A549 (cell line): ENCODE data around the gene KLHL6. TPM values are rescaled to one million over a fixed set of nuclear protein-coding genes. Genes with fewer than 3 reads are reported as not detected.

ENCODE experiments used
- ATAC-seq, 2 experiments: fragments of 200-7000 bp in 1 of 2; fragments of >200 bp in 1 of 2; cut with Nextera tagmentation in 1 of 2; cut with Tn5 transposase in 1 of 2; 3 replicates each; pipeline versions ENCODE4 v1.8.0 to v1.9.1; 2018 to 2020; ENCODE audit warnings: mild to moderate bottlenecking in 1 of 2, moderate library complexity in 1 of 2
- CTCF ChIA-PET: fragments of 300-600 bp; sonication (Branson Sonifier 250); formaldehyde crosslinking; extraction: SDS; loops from one replicate; lab custom pipeline; 2021; ENCODE audit warnings: antibody characterized with exemption, inconsistent platforms; lab: Yijun Ruan, JAX
- POLR2A ChIA-PET: fragments of 350-600 bp; formaldehyde crosslinking; extraction: SDS; loops from one replicate; lab custom pipeline; 2021; ENCODE audit warnings: antibody characterized with exemption, inconsistent platforms; lab: Yijun Ruan, JAX
- DNase-seq, 2 experiments: peaks; one replicate each; pipeline versions ENCODE4 v3.0.0 to v3.0.0-alpha.2; 2011 to 2016; ENCODE audit warnings: low read depth in 1 of 2, low spot score in 1 of 2
- FAIRE-seq: peaks from 2 replicates; lab custom pipeline; 2011; peaks lifted over from hg19 to GRCh38; lab: Jason Lieb, UNC
- H3K27ac ChIP-seq, 2 experiments: fragments of >200 bp; sonication (Bioruptor Twin); formaldehyde crosslinking; 3 replicates each; pipeline ENCODE4 v1.5.1; 2016 to 2017
- H3K4me1 ChIP-seq: fragments of >200 bp; sonication (Bioruptor Twin); formaldehyde crosslinking; 3 replicates; pipeline ENCODE4 v1.6.1; 2016
- H3K4me2 ChIP-seq: fragments of >200 bp; sonication (Bioruptor Twin); formaldehyde crosslinking; 3 replicates; pipeline ENCODE4 v1.6.1; 2016
- H3K4me3 ChIP-seq: fragments of >200 bp; sonication (Bioruptor Twin); formaldehyde crosslinking; 3 replicates; pipeline ENCODE4 v1.5.1; 2016
- H3K9me3 ChIP-seq: fragments of >200 bp; sonication (Bioruptor Twin); formaldehyde crosslinking; 3 replicates; pipeline ENCODE4 v1.6.1; 2016
- ATOH8 ChIP-seq: fragments of 250-450 bp; sonication (Bioruptor Pico); IDR thresholded peaks from 2 replicates; pipeline ENCODE4 v1.5.0; 2020; ENCODE audit warnings: low read depth, mild to moderate bottlenecking, moderate library complexity
- CBX2 ChIP-seq: fragments of 200-600 bp; sonication (generic); IDR thresholded peaks from 2 replicates; pipeline ENCODE4 v1.6.1; 2016; ENCODE audit warnings: low read depth, mild to moderate bottlenecking, borderline replicate concordance
- CBX8 ChIP-seq: fragments of 200-600 bp; sonication (generic); IDR thresholded peaks from 2 replicates; pipeline ENCODE4 v1.6.1; 2016
- CHD4 ChIP-seq: fragments of 200-600 bp; sonication (generic); IDR thresholded peaks from 2 replicates; pipeline ENCODE4 v1.6.1; 2016; ENCODE audit warnings: antibody characterized with exemption, mild to moderate bottlenecking, borderline replicate concordance
- EHMT2 ChIP-seq: fragments of 200-600 bp; sonication (generic); IDR thresholded peaks from 2 replicates; pipeline ENCODE4 v1.6.1; 2016; ENCODE audit warnings: antibody characterized with exemption, low read depth, mild to moderate bottlenecking, moderate library complexity
- FOSL2 ChIP-seq, 2 experiments: fragments of 450-650 bp in 1 of 2; fragments of >200 bp in 1 of 2; sonication (Bioruptor Twin) in 1 of 2; formaldehyde crosslinking; IDR thresholded peaks; 2 replicates each; pipeline versions ENCODE4 v1.5.0 to v1.6.1; 2016 to 2020; ENCODE audit warnings: mild to moderate bottlenecking in 1 of 2, moderate library complexity in 1 of 2
- HOXB5 ChIP-seq: fragments of 250-450 bp; sonication (Bioruptor Pico); IDR thresholded peaks from 2 replicates; pipeline ENCODE4 v1.5.0; 2020; ENCODE audit warnings: mild to moderate bottlenecking, moderate library complexity
- JUN ChIP-seq, 2 experiments: fragments of >200 bp; sonication (Bioruptor Twin); formaldehyde crosslinking; IDR thresholded peaks; 2 replicates in 1 of 2; 3 replicates in 1 of 2; pipeline ENCODE4 v1.6.1; 2016 to 2017
- MAFK ChIP-seq: fragments of 450-650 bp; IDR thresholded peaks from 2 replicates; pipeline ENCODE4 v1.6.1; 2014; ENCODE audit not compliant: partially characterized antibody
- NPAS2 ChIP-seq: fragments of 250-450 bp; sonication (Bioruptor Pico); IDR thresholded peaks from 2 replicates; pipeline ENCODE4 v1.8.0; 2022; ENCODE audit warnings: mild to moderate bottlenecking, moderate library complexity, borderline replicate concordance
- NR3C1 ChIP-seq: fragments of >200 bp; sonication (Bioruptor Twin); formaldehyde crosslinking; IDR thresholded peaks from 3 replicates; pipeline ENCODE4 v1.6.1; 2017
- PBX3 ChIP-seq: IDR thresholded peaks from 2 replicates; pipeline ENCODE4 v1.6.1; 2012
- PHF8 ChIP-seq: fragments of 200-600 bp; sonication (generic); IDR thresholded peaks from 2 replicates; pipeline ENCODE4 v1.6.1; 2016; ENCODE audit warnings: low read depth, mild to moderate bottlenecking, antibody characterized with exemption, moderate library complexity, borderline replicate concordance
- POLR2AphosphoS2 ChIP-seq: conservative IDR thresholded peaks from 2 replicates; pipeline ENCODE4 v1.6.1; 2012; ENCODE audit warnings: low read length, improper control_type of control experiment, inconsistent platforms
- RARB ChIP-seq: fragments of 250-450 bp; sonication (Bioruptor Pico); IDR thresholded peaks from 2 replicates; pipeline ENCODE4 v1.8.0; 2021; ENCODE audit warnings: mild to moderate bottlenecking, moderate library complexity
- RCOR1 ChIP-seq: fragments of 150-350 bp; IDR thresholded peaks from 2 replicates; pipeline ENCODE4 v1.6.1; 2014; ENCODE audit warnings: antibody characterized with exemption, low read length, low read depth
- RFX5 ChIP-seq: fragments of 450-650 bp; IDR thresholded peaks from 2 replicates; pipeline ENCODE4 v1.7.1; 2014; ENCODE audit warnings: antibody characterized with exemption, mild to moderate bottlenecking, moderate library complexity
- TFCP2L1 ChIP-seq: fragments of 250-450 bp; sonication (Bioruptor Pico); IDR thresholded peaks from 2 replicates; pipeline ENCODE4 v1.5.0; 2021; ENCODE audit warnings: mild to moderate bottlenecking
- ZC3H11A ChIP-seq: fragments of 450-650 bp; IDR thresholded peaks from 2 replicates; pipeline ENCODE4 v1.6.1; 2014; ENCODE audit warnings: antibody characterized with exemption, mild to moderate bottlenecking
- ZFP36 ChIP-seq: fragments of 450-650 bp; IDR thresholded peaks from 2 replicates; pipeline ENCODE4 v1.6.1; 2014; ENCODE audit warnings: borderline replicate concordance; ENCODE audit not compliant: partially characterized antibody
- WGBS: methylation state at CpG from one replicate; pipeline ENCODE4 v1.1.6; 2017; ENCODE audit errors: missing lambda C conversion rate; 5-methylcytosine and 5-hydroxymethylcytosine counted together
- polyA plus RNA-seq, 4 experiments: library from polyadenylated mRNA; depleted of rRNA in 3 of 4; stranded (reverse); fragments of >200 nt; fragmentation: RNase III in 1 of 4; extraction: RNeasy Plus Mini Kit Qiagen cat#74134 plus additional on column Dnase treatment in 1 of 4; gene quantifications; 2 replicates in 3 of 4; 3 replicates in 1 of 4; pipeline ENCODE4 v1.2.3, GENCODE V29; 2011 to 2017
- TF ChIP-seq, protein P1 (sequence below): fragments of >200 bp; sonication (Bioruptor Twin); formaldehyde crosslinking; IDR thresholded peaks from 3 replicates; pipeline ENCODE4 v1.6.1; 2016
- TF ChIP-seq, protein P2 (sequence below): fragments of 200-600 bp; sonication (generic); IDR thresholded peaks from 2 replicates; pipeline ENCODE4 v1.6.1; 2016; ENCODE audit warnings: antibody characterized with exemption, mild to moderate bottlenecking, moderate library complexity
- TF ChIP-seq, protein P3 (sequence below): IDR thresholded peaks from 2 replicates; pipeline ENCODE4 v1.6.1; 2012
- TF ChIP-seq, protein P4 (sequence below): IDR thresholded peaks from 2 replicates; pipeline ENCODE4 v1.6.1; 2012; ENCODE audit warnings: low read depth, borderline replicate concordance

The KLHL6 gene
- polyA plus RNA-seq, 2 of the 4 experiments (the other 2 are of a cell fraction), result not detected

- Histone ChIP-seq H3K27ac (no peak overlapping the region), H3K9me3 (no peaks in the 10 kb centered on the region), H3K4me2 (no peak overlapping the region), H3K4me3 (no peak overlapping the region), H3K4me1 (no peaks in the 10 kb centered on the region)
- CTCF ChIA-PET, result no interaction called here
- WGBS, result 37% methylated on average over 3 of the region's 3 CpGs
- TF ChIP-seq ZFP36 (no peak), POLR2AphosphoS2 (no peak), PHF8 (no peak), MAFK (no peak), FOSL2 (IDR thresholded peaks at IDR 0.05) (no peak), FOSL2 (CRISPR knock-in tag; IDR thresholded peaks at IDR 0.05) (no peak), RARB (CRISPR knock-in tag) (no peak)
- TF ChIP-seq, protein P1, sequence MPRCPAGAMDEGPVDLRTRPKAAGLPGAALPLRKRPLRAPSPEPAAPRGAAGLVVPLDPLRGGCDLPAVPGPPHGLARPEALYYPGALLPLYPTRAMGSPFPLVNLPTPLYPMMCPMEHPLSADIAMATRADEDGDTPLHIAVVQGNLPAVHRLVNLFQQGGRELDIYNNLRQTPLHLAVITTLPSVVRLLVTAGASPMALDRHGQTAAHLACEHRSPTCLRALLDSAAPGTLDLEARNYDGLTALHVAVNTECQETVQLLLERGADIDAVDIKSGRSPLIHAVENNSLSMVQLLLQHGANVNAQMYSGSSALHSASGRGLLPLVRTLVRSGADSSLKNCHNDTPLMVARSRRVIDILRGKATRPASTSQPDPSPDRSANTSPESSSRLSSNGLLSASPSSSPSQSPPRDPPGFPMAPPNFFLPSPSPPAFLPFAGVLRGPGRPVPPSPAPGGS, result no peak
- TF ChIP-seq, protein P2, sequence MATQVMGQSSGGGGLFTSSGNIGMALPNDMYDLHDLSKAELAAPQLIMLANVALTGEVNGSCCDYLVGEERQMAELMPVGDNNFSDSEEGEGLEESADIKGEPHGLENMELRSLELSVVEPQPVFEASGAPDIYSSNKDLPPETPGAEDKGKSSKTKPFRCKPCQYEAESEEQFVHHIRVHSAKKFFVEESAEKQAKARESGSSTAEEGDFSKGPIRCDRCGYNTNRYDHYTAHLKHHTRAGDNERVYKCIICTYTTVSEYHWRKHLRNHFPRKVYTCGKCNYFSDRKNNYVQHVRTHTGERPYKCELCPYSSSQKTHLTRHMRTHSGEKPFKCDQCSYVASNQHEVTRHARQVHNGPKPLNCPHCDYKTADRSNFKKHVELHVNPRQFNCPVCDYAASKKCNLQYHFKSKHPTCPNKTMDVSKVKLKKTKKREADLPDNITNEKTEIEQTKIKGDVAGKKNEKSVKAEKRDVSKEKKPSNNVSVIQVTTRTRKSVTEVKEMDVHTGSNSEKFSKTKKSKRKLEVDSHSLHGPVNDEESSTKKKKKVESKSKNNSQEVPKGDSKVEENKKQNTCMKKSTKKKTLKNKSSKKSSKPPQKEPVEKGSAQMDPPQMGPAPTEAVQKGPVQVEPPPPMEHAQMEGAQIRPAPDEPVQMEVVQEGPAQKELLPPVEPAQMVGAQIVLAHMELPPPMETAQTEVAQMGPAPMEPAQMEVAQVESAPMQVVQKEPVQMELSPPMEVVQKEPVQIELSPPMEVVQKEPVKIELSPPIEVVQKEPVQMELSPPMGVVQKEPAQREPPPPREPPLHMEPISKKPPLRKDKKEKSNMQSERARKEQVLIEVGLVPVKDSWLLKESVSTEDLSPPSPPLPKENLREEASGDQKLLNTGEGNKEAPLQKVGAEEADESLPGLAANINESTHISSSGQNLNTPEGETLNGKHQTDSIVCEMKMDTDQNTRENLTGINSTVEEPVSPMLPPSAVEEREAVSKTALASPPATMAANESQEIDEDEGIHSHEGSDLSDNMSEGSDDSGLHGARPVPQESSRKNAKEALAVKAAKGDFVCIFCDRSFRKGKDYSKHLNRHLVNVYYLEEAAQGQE, result no peak
- TF ChIP-seq, protein P3, sequence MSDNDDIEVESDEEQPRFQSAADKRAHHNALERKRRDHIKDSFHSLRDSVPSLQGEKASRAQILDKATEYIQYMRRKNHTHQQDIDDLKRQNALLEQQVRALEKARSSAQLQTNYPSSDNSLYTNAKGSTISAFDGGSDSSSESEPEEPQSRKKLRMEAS, result no peak
- FAIRE-seq, result no peak
- DNase-seq, result no peak
- no peak for ATAC-seq
- POLR2A ChIA-PET, result no interaction called here
Measured at GRCh38 chr3:183584914-183585280, 29.4 kb upstream of the KLHL6 start.

DNA sequence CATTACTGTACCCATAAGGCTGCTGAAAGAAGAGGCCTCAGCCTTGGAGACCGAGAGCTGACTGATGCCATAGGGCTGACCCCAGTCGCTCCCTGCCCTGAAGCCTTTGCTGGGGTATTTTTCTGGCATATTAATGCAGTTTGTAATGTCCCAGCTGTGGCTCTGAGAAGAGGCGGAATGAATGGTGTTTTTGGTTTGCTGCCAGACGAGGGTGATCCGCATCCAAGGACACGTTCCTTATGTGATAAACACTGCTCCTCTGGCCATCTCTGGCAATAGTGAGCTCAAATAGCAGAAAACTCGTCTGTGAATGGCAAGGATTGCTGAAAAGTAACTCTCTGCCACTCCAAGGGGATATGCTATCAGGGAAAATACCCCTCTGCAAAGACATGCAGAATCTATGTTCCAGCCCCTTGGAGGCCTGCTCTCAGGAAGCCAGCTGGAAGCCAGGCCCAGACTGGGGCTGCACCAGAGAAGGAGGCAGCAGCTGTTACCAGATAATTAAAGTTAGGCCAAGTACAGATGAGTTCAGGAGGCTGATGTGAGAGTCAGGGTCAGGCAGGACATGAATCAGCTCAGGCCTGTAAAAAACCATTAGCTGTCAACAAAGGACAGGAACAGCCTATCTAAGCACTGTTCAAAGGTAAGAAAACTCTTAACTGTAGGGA is 28.9 kb upstream of the KLHL6 start:
- DNase-seq, result no peak
- 71% methylated on average over 6 of the region's 7 CpGs for WGBS
- CTCF ChIA-PET, result interaction anchor here (0.5 kb wide), 1 partner anchor 19 kb away, joined by 3 read pairs; no protein-coding TSS in a partner anchor
- Histone ChIP-seq H3K4me3 (no peak overlapping the region), H3K4me1 (no peaks in the 10 kb centered on the region), H3K4me2 (no peak overlapping the region), H3K9me3 (no peaks in the 10 kb centered on the region), H3K27ac (no peak overlapping the region)
- no peak for FAIRE-seq
- no peak for TF ChIP-seq PBX3
- TF ChIP-seq, protein P1, result no peak
- TF ChIP-seq NR3C1, result no peak
- no peak for TF ChIP-seq NPAS2 (CRISPR knock-in tag)
- no peak for TF ChIP-seq TFCP2L1 (CRISPR knock-in tag)
- no peak for TF ChIP-seq HOXB5
- no peak for TF ChIP-seq ZC3H11A
- TF ChIP-seq CBX8, result no peak
- TF ChIP-seq ATOH8 (CRISPR knock-in tag), result no peak
- TF ChIP-seq RFX5, result no peak
- no peak for TF ChIP-seq CHD4
- TF ChIP-seq, protein P4, sequence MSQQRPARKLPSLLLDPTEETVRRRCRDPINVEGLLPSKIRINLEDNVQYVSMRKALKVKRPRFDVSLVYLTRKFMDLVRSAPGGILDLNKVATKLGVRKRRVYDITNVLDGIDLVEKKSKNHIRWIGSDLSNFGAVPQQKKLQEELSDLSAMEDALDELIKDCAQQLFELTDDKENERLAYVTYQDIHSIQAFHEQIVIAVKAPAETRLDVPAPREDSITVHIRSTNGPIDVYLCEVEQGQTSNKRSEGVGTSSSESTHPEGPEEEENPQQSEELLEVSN, result no peak
- TF ChIP-seq, protein P3, result no peak
- no peak for TF ChIP-seq EHMT2
- no peak for TF ChIP-seq POLR2AphosphoS2
- TF ChIP-seq CBX2, result no peak
- no peak for TF ChIP-seq JUN (IDR thresholded peaks at IDR 0.05)
- TF ChIP-seq RCOR1, result no peak
- POLR2A ChIA-PET, result no interaction called here
- ATAC-seq, result no peak
